SK-N-MC (cell line): ENCODE measurements around the gene PLSCR1.

Source experiments
- EZH2 ChIP-seq: fragments of 200-600 bp; sonication (generic); IDR thresholded peaks from one replicate; pipeline ENCODE4 v1.6.1; 2017; ENCODE audit warnings: antibody characterized with exemption
- FOXP2 ChIP-seq: optimal IDR thresholded peaks from 2 replicates; pipeline ENCODE3; 2011; ENCODE audit warnings: mild to moderate bottlenecking, moderate library complexity; ENCODE audit not compliant: insufficient read depth; ENCODE audit errors: extremely low read length, control extremely low read depth
- POLR2AphosphoS5 ChIP-seq: IDR thresholded peaks from 2 replicates; pipeline ENCODE4 v1.6.1; 2012; ENCODE audit warnings: mild to moderate bottlenecking, low read depth, low read length, borderline replicate concordance

- TF ChIP-seq POLR2AphosphoS5 (no peak), EZH2 (no peak), FOXP2 (no peak)
Observed at GRCh38 chr3:146543461-146544001, 876 bp downstream of the PLSCR1 start.
